H9 (cell line): ENCODE results near the gene REC114. TPM values are rescaled to one million over a fixed set of nuclear protein-coding genes. Genes with fewer than 3 reads are reported as not detected.

Source experiments
- DNase-seq: peaks from one replicate; pipeline ENCODE4 v3.0.0-alpha.2; 2017
- H2AFZ ChIP-seq: one replicate; pipeline ENCODE4 v1.6.1; 2013; ENCODE audit warnings: mild to moderate bottlenecking, low read length, control low read depth, moderate library complexity
- H2AK5ac ChIP-seq: 2 replicates; pipeline ENCODE4 v1.6.1; 2013; ENCODE audit warnings: low read length, control low read depth, mixed read lengths; ENCODE audit not compliant: insufficient read length
- H2BK120ac ChIP-seq: one replicate; pipeline ENCODE4 v1.6.1; 2013; ENCODE audit warnings: low read depth, mild to moderate bottlenecking, low read length, control low read depth, inconsistent platforms; ENCODE audit not compliant: poor library complexity, severe bottlenecking
- H2BK12ac ChIP-seq: 2 replicates; pipeline ENCODE4 v1.6.1; 2013; ENCODE audit warnings: low read length, control low read depth, mixed read lengths, low read depth; ENCODE audit not compliant: insufficient read length
- H2BK15ac ChIP-seq: 2 replicates; pipeline ENCODE4 v1.6.1; 2013; ENCODE audit warnings: low read depth, low read length, control low read depth
- H2BK20ac ChIP-seq: one replicate; pipeline ENCODE4 v1.6.1; 2013; ENCODE audit warnings: low read depth, mild to moderate bottlenecking, low read length, control low read depth, inconsistent platforms; ENCODE audit not compliant: poor library complexity, severe bottlenecking
- H2BK5ac ChIP-seq: 2 replicates; pipeline ENCODE4 v1.6.1; 2013; ENCODE audit warnings: low read length, control low read depth, mixed read lengths; ENCODE audit not compliant: insufficient read length
- H3K14ac ChIP-seq: 2 replicates; pipeline ENCODE4 v1.6.1; 2013; ENCODE audit warnings: low read length, control low read depth; ENCODE audit not compliant: insufficient read depth
- H3K18ac ChIP-seq: 2 replicates; pipeline ENCODE4 v1.6.1; 2013; ENCODE audit warnings: low read depth, mild to moderate bottlenecking, mixed read lengths, low read length, control low read depth; ENCODE audit not compliant: insufficient read length
- H3K23ac ChIP-seq: 2 replicates; pipeline ENCODE4 v1.6.1; 2013; ENCODE audit warnings: low read length, control low read depth, mixed read lengths, low read depth; ENCODE audit not compliant: insufficient read length
- H3K23me2 ChIP-seq: 2 replicates; pipeline ENCODE4 v1.6.1; 2013; ENCODE audit warnings: low read depth, mild to moderate bottlenecking, mixed read lengths, low read length, control low read depth; ENCODE audit not compliant: insufficient read length, poor library complexity, severe bottlenecking
- H3K27ac ChIP-seq: 2 replicates; pipeline ENCODE4 v1.5.1; 2013; ENCODE audit warnings: low read length, control low read depth, mixed read lengths, low read depth; ENCODE audit not compliant: insufficient read length
- H3K27me3 ChIP-seq: 2 replicates; pipeline ENCODE4 v1.6.1; 2013; ENCODE audit warnings: low read length, control low read depth, inconsistent platforms; ENCODE audit not compliant: insufficient read depth
- H3K4ac ChIP-seq: 2 replicates; pipeline ENCODE4 v1.6.1; 2013; ENCODE audit warnings: low read depth, mild to moderate bottlenecking, control low read depth, inconsistent platforms, low read length, moderate library complexity
- H3K4me1 ChIP-seq: 2 replicates; pipeline ENCODE4 v1.6.1; 2013; ENCODE audit warnings: low read length, control low read depth, inconsistent platforms; ENCODE audit not compliant: insufficient read depth
- H3K4me2 ChIP-seq: 2 replicates; pipeline ENCODE4 v1.6.1; 2013; ENCODE audit warnings: low read length, control low read depth, mixed read lengths; ENCODE audit not compliant: insufficient read length, insufficient read depth
- H3K56ac ChIP-seq: 2 replicates; pipeline ENCODE4 v1.6.1; 2013; ENCODE audit warnings: low read depth, mild to moderate bottlenecking, mixed read lengths, low read length, control low read depth; ENCODE audit not compliant: insufficient read length
- H3K79me1 ChIP-seq: 2 replicates; pipeline ENCODE4 v1.6.1; 2013; ENCODE audit warnings: low read depth, mild to moderate bottlenecking, moderate library complexity, low read length, control low read depth, inconsistent platforms; ENCODE audit not compliant: insufficient read depth, poor library complexity, severe bottlenecking
- H3K79me2 ChIP-seq: 2 replicates; pipeline ENCODE4 v1.6.1; 2013; ENCODE audit warnings: low read length, control low read depth, inconsistent platforms; ENCODE audit not compliant: insufficient read depth
- H3K9ac ChIP-seq: 2 replicates; pipeline ENCODE4 v1.6.1; 2013; ENCODE audit warnings: low read length, control low read depth, mixed read lengths; ENCODE audit not compliant: insufficient read length; ENCODE audit errors: extremely low read depth
- H3K9me3 ChIP-seq: one replicate; pipeline ENCODE4 v1.6.1; 2013; ENCODE audit warnings: low read depth, low read length, inconsistent platforms; ENCODE audit not compliant: control insufficient read depth
- H3T11ph ChIP-seq: one replicate; pipeline ENCODE4 v1.6.1; 2013; ENCODE audit warnings: mild to moderate bottlenecking, low read length, control low read depth, inconsistent platforms
- H4K20me1 ChIP-seq: one replicate; pipeline ENCODE4 v1.6.1; 2013; ENCODE audit not compliant: control insufficient read depth, insufficient read length, insufficient read depth
- H4K5ac ChIP-seq: 2 replicates; pipeline ENCODE4 v1.6.1; 2013; ENCODE audit warnings: low read depth, mild to moderate bottlenecking, mixed read lengths, low read length, control low read depth; ENCODE audit not compliant: insufficient read length
- H4K8ac ChIP-seq: replicated peaks from 2 replicates; pipeline ENCODE4 v1.6.1; 2013; ENCODE audit warnings: low read length, control low read depth, mixed read lengths, low read depth; ENCODE audit not compliant: insufficient read length
- H4K91ac ChIP-seq: 2 replicates; pipeline ENCODE4 v1.6.1; 2013; ENCODE audit warnings: low read depth, mild to moderate bottlenecking, moderate library complexity, mixed read lengths, low read length, control low read depth; ENCODE audit not compliant: insufficient read length
- H3K27ac Mint-ChIP-seq, 3 experiments: 2 replicates in 2 of 3; 3 replicates in 1 of 3; pipeline ENCODE4 v1.8.0; 2020 to 2021; ENCODE audit warnings: mixed read lengths in 3 of 3, mild to moderate bottlenecking in 1 of 3, moderate library complexity in 1 of 3
- H3K27me3 Mint-ChIP-seq: 2 replicates; pipeline ENCODE4 v1.8.0; 2021; ENCODE audit warnings: low read depth, mild to moderate bottlenecking, moderate library complexity, mixed read lengths
- H3K36me3 Mint-ChIP-seq, 3 experiments: 2 replicates in 2 of 3; 3 replicates in 1 of 3; pipeline ENCODE4 v1.8.0; 2020 to 2021; ENCODE audit warnings: low read depth in 3 of 3, mixed read lengths in 3 of 3; ENCODE audit not compliant: insufficient read depth in 1 of 3
- H3K4me1 Mint-ChIP-seq, 2 experiments: 2 replicates each; pipeline ENCODE4 v1.8.0; 2020; ENCODE audit warnings: mixed read lengths in 2 of 2
- H3K4me3 Mint-ChIP-seq, 2 experiments: 2 replicates in 1 of 2; 3 replicates in 1 of 2; pipeline ENCODE4 v1.8.0; 2020 to 2021; ENCODE audit warnings: mild to moderate bottlenecking in 2 of 2, mixed read lengths in 2 of 2, moderate library complexity in 1 of 2
- H3K9me3 Mint-ChIP-seq, 2 experiments: 2 replicates in 1 of 2; 3 replicates in 1 of 2; pipeline ENCODE4 v1.8.0; 2020; ENCODE audit warnings: mild to moderate bottlenecking in 2 of 2, mixed read lengths in 2 of 2, moderate library complexity in 1 of 2
- CTCF ChIP-seq: fragments of 200-600 bp; sonication (generic); conservative IDR thresholded peaks from 3 replicates; pipeline ENCODE4 v1.8.0; 2021; ENCODE audit warnings: antibody characterized with exemption, mild to moderate bottlenecking
- WGBS: extraction: QIAGEN DNeasy Blood & Tissue Kit; methylation state at CpG from one replicate; pipeline ENCODE4 v1.1.7; 2013; ENCODE audit warnings: missing lambda C conversion rate, low lambda C conversion rate, mixed read lengths; ENCODE audit not compliant: insufficient read length; ENCODE audit errors: extremely low coverage; 5-methylcytosine and 5-hydroxymethylcytosine counted together
- total RNA-seq: library from RNA; stranded (reverse); gene quantifications from 2 replicates; pipeline ENCODE4 v1.2.1, GENCODE V29; 2021

Gene REC114
- total RNA-seq, 1 experiment from 2014 or later: not detected

GRCh38 chr15:73515527-73515926, 72.6 kb downstream of the REC114 start:
- no peak overlapping the region for H2BK120ac ChIP-seq
- no peaks in the 10 kb centered on the region for H3K9me3 ChIP-seq
- H3K79me2 ChIP-seq: no peaks in the 10 kb centered on the region
- no peak overlapping the region for H2BK20ac ChIP-seq
- no peak overlapping the region for H3K4me3 Mint-ChIP-seq
- H2AFZ ChIP-seq: no peak overlapping the region
- H3K4me1 Mint-ChIP-seq: peaks cover 22 to 27% of the 10 kb centered on the region in 2 experiments
- H4K20me1 ChIP-seq: no peaks in the 10 kb centered on the region
- H3K4ac ChIP-seq: no peak overlapping the region
- no peak overlapping the region for H3K18ac ChIP-seq
- H2BK12ac ChIP-seq: no peak overlapping the region
- DNase-seq: no peak
- no peak overlapping the region for H3K27ac Mint-ChIP-seq
- no peak overlapping the region for H4K5ac ChIP-seq
- H2AK5ac ChIP-seq: no peak overlapping the region
- no peak overlapping the region for H3K23ac ChIP-seq
- no peak overlapping the region for H3K9ac ChIP-seq
- no peak overlapping the region for H4K91ac ChIP-seq
- no peaks in the 10 kb centered on the region for H3K27me3 ChIP-seq
- no CpG with 5 or more reads among the region's 1 CpG for whole genome bisulfite sequencing
- H3K23me2 ChIP-seq: no peaks in the 10 kb centered on the region
- no peak overlapping the region for H4K8ac ChIP-seq
- no peaks in the 10 kb centered on the region for H3K79me1 ChIP-seq
- H2BK5ac ChIP-seq: no peak overlapping the region
- no peak overlapping the region for H3K27ac ChIP-seq
- no peak overlapping the region for H3K56ac ChIP-seq
- peaks cover 2 to 9% of the 10 kb centered on the region in 2 experiments; a peak in 4 of 5 replicates for H3K9me3 Mint-ChIP-seq
- no peak overlapping the region for H3K14ac ChIP-seq
- H2BK15ac ChIP-seq: no peak overlapping the region
- no peak for TF ChIP-seq CTCF
- no peak overlapping the region for H3T11ph ChIP-seq
- no peak overlapping the region for H3K4me2 ChIP-seq
- H3K36me3 Mint-ChIP-seq: 0 out of 7 replicates have a peak, but pooled peaks cover 0 to 4% (median 0%) of the 10 kb centered on the region in 3 experiments
- H3K27me3 Mint-ChIP-seq: no peaks in the 10 kb centered on the region
- peaks cover 5% of the 10 kb centered on the region for H3K4me1 ChIP-seq
